HG02840 (cell line): ENCODE results near the gene STRADA.

Source experiments
- ATAC-seq: cut with Tn5 transposase; IDR thresholded peaks from one replicate; pipeline ENCODE4 v1.9.1; 2021; ENCODE audit warnings: mild to moderate bottlenecking, moderate library complexity, moderate number of reproducible peaks; ENCODE audit not compliant: unreplicated experiment, low FRiP score

Gene STRADA

GRCh38 chr17:63688396-63689020, 53.1 kb downstream of the STRADA start:
- no peak for ATAC-seq

- ATAC-seq: no peak
These were observed 55.4 kb downstream of the STRADA start for GRCh38 chr17:63686138-63686685.

GRCh38 chr17:63685578-63685977, 56.0 kb downstream of the STRADA start:
- ATAC-seq: no peak

GRCh38 chr17:63685041-63685440, 56.6 kb downstream of the STRADA start:
- no peak for ATAC-seq

- ATAC-seq: no peak
These were observed 58.6 kb downstream of the STRADA start for GRCh38 chr17:63682981-63683380.

- no peak for ATAC-seq
These were observed 59.2 kb downstream of the STRADA start for GRCh38 chr17:63682441-63682840.

- no peak for ATAC-seq
These were observed 60.1 kb downstream of the STRADA start for GRCh38 chr17:63681530-63681929.

- ATAC-seq: no peak
These were observed 60.9 kb downstream of the STRADA start for GRCh38 chr17:63680700-63681099.

- no peak for ATAC-seq
These were observed 62.4 kb downstream of the STRADA start for GRCh38 chr17:63679214-63679613.

- ATAC-seq: no peak
These were observed 65.0 kb downstream of the STRADA start for GRCh38 chr17:63676584-63676983.

- ATAC-seq: no peak
These were observed 65.7 kb downstream of the STRADA start for GRCh38 chr17:63675607-63676546.

- ATAC-seq: no peak
These were observed 66.4 kb downstream of the STRADA start for GRCh38 chr17:63675231-63675606.

- ATAC-seq: no peak
These were observed 68.7 kb downstream of the STRADA start for GRCh38 chr17:63672856-63673255.

- ATAC-seq: no peak
These were observed 75.9 kb downstream of the STRADA start for GRCh38 chr17:63665527-63666214.

GRCh38 chr17:63659850-63660249, 81.7 kb downstream of the STRADA start:
- no peak for ATAC-seq

GRCh38 chr17:63658366-63658765, 83.2 kb downstream of the STRADA start:
- no peak for ATAC-seq

GRCh38 chr17:63657786-63658185, 83.8 kb downstream of the STRADA start:
- no peak for ATAC-seq

GRCh38 chr17:63653050-63653449, 88.5 kb downstream of the STRADA start:
- ATAC-seq: no peak
